GM12874 (cell line): ENCODE results near the gene OLFML1.
A peak's percentile ranks its signal among the peaks of the same experiment; 100 is the strongest.

Source experiments
- TF ChIP-seq, protein P1 (sequence below): IDR thresholded peaks from 2 replicates; pipeline ENCODE4 v1.5.1; 2011; ENCODE audit warnings: low read depth, mild to moderate bottlenecking, control low read depth, low read length, moderate library complexity; ENCODE audit not compliant: insufficient read depth

The OLFML1 gene

DNA sequence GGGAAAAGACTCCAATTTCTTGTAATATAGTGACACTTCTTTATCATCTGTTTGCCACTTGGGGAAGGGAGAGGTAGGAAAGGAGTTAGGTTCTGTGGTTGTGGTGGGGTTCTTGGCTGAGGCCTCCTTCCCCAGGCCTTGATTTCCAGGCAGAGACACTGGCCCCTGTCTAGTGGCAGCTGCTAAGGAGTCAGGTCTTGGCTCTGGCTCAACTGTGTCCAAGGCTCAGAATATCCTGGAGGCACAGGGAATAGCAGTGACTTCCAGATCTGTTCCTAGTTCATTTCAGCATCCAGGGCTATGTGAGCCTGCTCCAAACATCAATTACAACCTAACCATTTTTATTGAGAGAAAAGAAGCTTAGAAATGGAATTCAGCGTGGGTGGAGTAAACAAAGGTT, 58.0 kb downstream of the OLFML1 start:
- TF ChIP-seq, protein P1, sequence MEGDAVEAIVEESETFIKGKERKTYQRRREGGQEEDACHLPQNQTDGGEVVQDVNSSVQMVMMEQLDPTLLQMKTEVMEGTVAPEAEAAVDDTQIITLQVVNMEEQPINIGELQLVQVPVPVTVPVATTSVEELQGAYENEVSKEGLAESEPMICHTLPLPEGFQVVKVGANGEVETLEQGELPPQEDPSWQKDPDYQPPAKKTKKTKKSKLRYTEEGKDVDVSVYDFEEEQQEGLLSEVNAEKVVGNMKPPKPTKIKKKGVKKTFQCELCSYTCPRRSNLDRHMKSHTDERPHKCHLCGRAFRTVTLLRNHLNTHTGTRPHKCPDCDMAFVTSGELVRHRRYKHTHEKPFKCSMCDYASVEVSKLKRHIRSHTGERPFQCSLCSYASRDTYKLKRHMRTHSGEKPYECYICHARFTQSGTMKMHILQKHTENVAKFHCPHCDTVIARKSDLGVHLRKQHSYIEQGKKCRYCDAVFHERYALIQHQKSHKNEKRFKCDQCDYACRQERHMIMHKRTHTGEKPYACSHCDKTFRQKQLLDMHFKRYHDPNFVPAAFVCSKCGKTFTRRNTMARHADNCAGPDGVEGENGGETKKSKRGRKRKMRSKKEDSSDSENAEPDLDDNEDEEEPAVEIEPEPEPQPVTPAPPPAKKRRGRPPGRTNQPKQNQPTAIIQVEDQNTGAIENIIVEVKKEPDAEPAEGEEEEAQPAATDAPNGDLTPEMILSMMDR, result no peak

DNA sequence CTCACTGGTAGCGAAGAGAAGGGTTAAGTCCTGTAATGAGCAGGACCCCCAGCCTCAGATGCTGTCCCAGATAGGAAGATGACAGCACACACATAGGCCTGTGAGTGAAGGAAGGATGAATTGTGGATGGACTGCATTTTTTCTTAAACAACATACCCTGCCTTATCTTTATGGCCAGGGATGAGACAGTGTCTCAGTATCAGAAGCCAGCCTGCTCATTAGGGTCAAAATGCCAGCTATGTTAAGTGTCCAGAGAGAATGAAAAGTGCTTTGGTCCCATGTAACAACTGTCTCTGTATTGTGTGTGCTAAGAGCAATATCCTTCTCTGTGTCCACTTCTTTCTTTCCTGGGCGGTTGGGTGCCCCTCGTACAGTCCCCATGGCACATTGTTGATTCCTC, 58.7 kb downstream of the OLFML1 start:
- TF ChIP-seq, protein P1, result no peak

DNA sequence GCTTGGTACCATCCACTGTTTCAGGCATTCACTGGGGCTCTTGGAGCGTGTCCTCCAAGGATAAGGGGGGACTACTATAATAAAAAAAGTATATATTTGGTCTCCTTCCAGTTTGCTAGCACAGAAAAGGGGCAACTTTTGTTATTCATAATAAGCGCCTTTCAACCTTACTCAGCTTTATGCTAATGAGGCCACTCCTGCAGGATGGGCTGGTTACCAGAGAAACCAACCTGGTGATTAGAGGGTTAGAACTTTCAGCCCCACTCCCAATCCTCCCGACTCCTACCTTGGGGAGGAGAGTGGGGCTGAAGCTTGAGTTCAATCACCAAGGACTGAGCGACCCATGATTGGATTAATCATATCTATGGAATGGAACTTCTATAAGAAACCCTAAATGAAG, 60.3 kb downstream of the OLFML1 start:
- TF ChIP-seq, protein P1, result no peak

DNA sequence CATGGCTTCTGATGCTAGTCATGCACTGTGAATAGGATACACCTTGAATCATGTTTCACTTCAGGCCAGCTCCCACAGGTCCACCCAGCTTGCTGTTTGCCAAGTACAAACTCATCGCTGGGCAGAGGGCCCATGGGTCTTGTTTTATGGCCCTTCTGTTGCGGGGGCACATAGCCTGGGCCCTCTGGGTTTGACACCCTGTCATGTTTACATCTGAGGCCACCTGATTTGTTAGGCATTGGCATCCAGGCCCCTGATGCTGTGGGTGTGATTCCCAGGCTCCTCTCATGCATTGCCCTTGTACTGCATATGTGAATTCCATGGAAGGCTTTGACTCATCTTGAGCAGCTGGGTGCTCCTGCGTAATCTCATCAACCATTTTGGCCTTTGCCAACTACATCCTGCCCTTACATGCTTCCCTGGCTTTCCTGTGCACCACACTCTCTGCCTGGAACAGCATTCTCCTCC, 61.1 kb downstream of the OLFML1 start:
- TF ChIP-seq, protein P1, result no peak

DNA sequence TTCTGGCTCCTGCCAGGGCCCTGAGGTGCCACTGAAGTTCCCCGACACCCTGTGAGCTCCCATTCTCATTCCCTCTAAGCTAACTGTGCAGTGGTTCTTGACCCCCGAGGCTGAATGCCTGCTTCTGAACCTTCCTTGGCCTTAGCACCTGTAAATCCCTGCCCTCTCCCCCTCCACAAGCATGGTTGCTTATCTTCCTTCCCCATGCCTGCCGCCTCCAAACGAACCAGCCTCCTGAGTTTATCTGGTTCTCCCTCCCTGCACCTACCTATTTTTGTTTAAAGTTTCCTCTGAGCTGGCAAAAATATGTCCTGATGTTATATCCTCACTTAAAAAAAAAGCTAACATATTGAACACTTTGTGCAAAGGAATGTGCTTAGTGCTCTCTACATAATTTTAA, 62.4 kb downstream of the OLFML1 start:
- TF ChIP-seq, protein P1, result no peak

DNA sequence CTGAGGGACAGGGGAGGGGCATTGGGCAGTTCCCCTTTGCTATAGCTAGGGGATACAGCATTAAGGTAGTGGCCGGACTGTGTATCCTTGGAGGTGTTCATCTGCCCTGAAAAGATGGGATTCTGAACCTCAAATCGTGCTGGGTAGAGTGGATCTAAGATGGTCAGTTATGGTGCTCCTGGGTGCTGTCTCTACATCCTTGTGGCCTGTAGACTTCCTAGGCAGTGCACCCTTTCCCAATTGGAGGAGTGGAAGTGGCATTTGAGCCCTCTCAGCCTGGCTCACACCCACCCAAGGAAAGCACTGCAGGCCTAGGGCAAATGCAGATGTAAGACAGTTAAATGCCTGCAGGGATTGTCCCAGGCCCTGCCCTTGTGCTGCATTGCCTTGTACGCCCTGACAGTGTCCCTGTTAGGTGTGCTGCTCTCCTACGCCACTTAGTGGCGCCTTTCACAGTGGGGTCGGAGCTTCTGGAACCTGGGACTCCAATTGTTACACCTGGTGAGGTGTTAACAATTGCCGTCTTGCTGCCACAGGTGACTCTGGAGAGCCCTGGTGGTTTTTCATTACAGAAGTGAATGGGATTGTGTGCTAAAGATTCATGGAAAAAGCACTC, 63.5 kb downstream of the OLFML1 start:
- TF ChIP-seq, protein P1, result peak; percentile 68

DNA sequence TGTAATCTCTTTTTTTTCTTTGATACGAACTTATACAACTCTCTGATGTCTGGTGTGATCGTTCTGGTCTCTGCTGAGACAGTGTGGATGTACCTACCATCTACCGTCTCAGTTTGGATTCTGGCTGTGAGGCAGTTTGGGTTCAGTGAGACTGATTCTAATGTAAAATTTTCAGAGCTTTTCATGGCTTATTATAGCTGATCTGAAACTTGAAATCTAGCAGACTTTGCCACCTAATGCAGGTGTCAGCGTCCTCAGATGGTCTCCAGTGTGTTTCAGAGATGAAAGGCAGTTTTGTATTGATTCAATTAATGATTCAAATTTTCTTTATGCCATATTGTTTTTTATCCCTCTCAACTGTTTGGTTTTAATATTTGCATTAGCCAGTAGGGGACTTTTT, 64.4 kb downstream of the OLFML1 start:
- TF ChIP-seq, protein P1, result no peak
